NB4 (cell line): ENCODE data around the gene SYT2.

Source experiments
- CTCF ChIP-seq: IDR thresholded peaks from one replicate; pipeline ENCODE4 v1.5.1; 2012; ENCODE audit warnings: low read depth, low read length
- MYC ChIP-seq: IDR thresholded peaks from 2 replicates; pipeline ENCODE4 v1.6.1; 2011; ENCODE audit warnings: low read depth, low read length
- POLR2A ChIP-seq: IDR thresholded peaks from 2 replicates; pipeline ENCODE4 v1.6.1; 2011; ENCODE audit warnings: mild to moderate bottlenecking; ENCODE audit not compliant: insufficient read length; ENCODE audit errors: extremely low read depth
- TF ChIP-seq, protein P1 (sequence below): IDR thresholded peaks from 2 replicates; pipeline ENCODE4 v1.6.1; 2011; ENCODE audit warnings: low read depth, low read length

DNA sequence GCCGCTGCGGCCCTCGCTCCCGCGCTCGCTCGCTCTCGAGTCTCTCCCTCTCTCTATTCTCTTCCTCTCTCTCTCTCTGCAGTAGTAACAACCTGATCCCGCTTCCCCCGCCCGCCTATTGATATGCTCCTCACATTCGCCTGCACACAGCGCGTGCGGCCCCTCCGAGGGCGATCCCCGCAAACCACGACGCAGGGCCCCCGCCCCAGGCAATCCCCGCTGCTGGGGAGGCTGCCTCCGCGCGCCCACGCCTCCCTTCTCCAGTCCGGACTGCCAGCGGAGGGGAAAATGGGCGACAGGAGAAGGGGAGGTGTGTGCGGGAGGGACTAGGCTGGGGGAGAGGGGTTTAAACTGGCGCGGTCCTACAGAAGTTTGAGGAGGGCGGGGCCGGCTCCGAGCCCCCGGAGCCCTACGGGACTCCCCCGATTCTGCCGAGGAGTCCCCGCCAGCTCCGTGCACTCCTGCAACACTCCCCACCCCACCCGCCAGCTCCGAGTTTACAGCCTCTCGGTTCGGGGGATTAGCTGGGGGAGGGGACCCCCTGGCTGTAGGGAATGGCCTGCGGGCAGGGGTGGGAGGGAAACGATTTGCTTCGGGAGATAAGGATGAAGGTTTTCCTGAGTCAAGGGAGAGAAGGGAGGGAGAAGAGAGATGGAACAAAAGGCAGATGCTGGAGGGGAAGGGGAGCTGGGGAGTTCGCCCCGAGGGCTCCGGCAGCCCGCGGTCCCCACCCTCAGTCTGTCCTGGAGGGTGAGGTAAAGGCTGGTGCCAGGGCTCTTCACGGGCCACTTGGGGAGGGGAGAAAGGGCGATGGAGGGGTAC, 66.6 kb downstream of the SYT2 start:
- TF ChIP-seq CTCF, result no peak
- TF ChIP-seq, protein P1, sequence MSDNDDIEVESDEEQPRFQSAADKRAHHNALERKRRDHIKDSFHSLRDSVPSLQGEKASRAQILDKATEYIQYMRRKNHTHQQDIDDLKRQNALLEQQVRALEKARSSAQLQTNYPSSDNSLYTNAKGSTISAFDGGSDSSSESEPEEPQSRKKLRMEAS, result no peak
- TF ChIP-seq POLR2A, result no peak
- TF ChIP-seq MYC, result no peak
